HG03097 (cell line): ENCODE data around the gene IFI6.
"Not testable (repeated sequence)": the region's sequence is repeated elsewhere in the genome, so short reads cannot be mapped to it uniquely, and the experiment has no call there.

ENCODE experiments used
- ATAC-seq: cut with Tn5 transposase; IDR thresholded peaks from one replicate; pipeline ENCODE4 v1.9.1; 2021; ENCODE audit not compliant: unreplicated experiment, low FRiP score

Gene IFI6, protein sequence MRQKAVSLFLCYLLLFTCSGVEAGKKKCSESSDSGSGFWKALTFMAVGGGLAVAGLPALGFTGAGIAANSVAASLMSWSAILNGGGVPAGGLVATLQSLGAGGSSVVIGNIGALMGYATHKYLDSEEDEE

DNA sequence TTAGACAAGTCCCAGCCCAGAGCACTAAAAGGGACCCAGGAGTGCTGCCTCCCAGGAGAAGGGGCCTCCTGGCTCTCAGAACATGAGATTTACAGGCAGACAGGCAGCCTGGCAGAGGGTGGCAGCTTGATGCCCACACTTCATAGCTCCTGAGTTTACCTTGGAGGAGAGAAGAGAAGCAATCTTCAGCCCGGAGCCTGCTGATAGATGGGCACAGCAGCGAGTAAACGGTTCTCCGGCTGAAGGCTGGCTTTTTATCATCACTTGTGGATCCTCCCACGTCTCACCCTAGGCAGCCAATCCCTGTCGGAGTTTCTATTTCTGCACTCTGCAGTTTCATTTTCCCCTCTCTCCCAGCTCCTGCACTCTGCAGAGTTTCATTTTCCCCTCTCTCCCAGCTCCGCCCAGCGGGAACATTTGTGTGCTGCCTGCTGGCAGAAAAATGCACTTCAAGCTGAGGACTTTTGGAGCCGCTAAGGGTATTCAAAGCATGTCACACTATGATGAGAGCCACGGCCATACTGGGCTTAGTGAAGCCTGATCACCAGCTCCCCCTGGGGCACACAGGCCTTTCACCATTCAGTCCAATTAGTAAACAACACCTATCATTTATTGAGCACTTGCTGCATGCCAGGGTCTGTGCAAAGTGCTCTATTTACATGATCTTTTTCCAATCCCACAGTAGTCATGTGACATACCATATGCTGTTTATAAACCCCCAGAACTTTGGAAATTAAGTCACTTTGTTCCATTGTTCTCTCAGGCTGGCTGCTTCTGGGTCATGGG, at the start of gene IFI6:
TSS of gene IFI6 (minus strand) at position 229 of the 786 bp plus-strand sequence. CDS start 2,878 bp downstream, outside the sequence.
- ATAC-seq, result peak; percentile 75

DNA sequence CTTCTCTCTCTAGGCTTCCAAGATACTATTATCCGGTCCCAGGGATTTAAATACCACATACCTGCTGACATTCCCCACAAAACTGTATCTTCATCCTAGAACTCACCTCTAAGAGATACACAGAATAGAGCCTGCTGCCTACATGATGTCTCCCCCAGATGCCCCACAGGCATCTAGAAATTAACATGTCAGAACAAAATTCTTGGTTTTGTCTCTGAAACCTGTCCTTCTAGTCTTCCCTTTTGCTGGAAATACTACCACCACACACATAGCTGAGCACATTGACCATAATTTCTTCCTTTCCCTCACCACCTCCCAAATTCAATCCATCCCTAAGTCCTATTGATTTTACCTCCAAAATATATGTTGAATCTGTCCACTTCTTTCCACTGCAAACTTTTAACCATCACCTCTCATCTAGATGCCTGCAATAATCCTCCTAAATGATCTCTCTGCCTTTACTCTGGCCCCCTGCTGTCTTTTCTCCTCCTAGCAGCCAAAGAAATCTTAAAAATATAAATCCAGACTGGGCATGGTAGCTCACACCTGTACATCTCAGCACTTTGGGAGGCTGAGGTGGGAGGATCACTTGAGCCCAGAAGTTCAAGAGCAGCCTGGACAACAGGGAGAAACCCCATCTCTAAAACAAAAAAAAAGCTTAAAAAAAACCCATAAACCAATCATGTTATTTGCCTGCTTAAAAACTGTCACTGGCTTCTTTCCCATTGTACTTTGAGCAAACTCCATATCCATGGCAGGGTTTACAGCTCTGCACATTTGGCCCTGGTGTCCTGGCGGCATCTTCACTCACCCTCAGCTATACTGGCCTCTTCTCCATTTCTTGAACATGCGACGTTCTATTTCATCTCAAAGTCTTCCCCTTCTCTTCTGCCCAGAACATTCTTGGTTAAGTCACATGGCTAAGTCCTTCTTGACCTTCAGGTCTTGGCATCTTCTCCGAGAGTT, 47.6 kb upstream of the IFI6 start:
- no peak for ATAC-seq

DNA sequence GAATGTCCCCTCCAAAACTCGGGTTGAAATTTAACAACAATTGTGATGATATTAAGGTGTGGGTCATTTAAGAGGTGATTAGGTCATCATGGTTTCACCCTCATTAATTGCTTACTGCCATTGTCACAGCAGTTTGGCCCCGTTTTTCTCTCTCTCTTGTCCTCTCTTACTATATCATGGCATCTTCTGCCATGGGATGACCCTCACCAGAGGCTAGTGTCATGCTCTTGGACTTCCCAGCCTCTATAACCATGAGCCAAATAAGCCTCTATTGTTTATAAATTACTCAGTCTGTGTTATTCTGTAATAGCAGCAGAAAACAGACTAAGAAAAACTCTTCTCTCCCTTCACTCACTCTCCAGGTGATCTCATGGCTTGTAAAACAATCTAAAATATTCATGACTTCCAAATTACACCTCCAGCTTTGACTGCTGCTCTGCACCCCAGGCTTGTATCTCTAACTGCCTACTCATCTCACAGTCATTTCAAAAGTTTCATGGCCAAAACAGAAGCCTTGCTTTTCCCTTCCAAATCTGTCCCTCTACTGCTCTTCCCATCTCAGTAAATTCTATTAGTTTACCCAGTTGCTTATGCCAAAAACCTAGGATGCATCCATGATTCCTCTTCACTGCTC, 44.4 kb upstream of the IFI6 start:
- no peak for ATAC-seq

DNA sequence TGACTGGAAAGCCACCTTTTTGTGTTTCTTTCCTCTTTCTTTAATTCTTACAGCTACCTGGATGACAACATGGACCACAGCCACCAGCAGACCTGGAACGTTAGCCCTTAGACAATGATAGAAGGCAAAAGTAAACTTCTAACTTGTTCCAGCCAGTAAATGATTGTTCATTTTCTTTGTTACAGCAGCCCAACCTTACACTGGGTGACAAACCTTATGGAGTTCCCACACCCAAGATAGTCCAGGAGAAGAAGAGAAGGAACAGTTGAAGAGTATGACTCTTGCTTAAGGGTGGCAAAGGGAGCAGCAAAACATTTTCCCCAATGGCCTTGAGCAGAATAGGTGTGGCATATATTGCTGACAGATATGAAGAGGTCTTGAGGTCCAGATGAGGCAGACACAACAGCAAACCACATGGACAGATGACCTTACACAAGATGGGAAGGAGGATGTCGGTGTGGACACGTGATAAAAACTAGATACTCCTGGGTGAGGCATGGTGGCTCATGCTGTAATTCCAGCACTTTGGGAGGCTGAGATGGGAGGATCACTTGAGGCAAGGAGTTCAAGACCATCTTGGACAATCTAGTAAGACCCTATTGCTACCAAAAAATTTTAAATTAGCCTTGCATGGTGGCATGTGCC, 42.0 kb upstream of the IFI6 start:
- ATAC-seq, result no peak

DNA sequence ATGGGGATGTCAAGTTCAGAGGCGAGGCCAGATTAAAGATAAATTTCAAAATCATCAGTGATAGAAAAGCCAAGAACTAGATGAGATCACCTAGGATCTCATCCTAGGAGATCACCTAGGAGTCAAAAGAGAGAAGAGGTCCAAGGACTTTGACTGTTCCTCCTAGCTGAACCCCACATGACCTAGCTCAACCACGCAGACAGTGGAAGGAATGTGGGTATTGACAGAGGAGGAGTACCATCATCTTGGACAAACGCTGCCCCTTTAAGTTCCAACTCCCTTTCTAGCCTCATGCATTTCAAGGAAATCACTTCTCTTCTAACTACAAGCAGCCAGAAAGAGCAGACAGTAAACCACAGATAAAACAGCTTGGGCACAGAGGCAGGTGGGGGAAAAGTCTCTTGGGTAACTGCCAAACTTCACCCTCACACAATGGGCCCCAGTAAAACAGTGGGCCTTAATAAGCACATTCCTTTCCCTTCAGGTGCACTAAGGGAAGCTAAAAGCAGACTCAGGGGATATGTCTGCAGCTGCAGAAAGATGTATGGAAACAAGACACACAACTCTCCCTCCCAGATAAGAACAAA, 41.2 kb upstream of the IFI6 start:
- ATAC-seq, result no peak

DNA sequence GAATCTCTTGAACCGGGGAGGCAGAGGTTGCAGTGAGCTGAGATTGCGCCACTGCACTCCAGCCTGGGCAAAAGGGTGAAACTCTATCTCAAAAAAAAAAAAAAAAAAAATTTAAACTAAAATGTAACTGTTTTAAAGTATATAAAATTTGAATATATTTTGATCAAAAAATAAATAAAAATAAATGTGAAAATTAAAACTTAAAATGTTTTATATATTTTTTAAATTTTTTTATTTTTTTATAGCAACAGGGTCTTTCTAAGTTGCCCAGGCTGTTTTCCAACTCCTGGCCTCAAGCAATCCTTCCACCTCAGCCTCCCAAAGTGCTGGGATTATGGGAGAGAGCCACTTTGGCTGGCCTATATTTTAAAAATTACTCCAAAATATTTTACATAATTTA, 38.6 kb upstream of the IFI6 start:
- no peak for ATAC-seq

DNA sequence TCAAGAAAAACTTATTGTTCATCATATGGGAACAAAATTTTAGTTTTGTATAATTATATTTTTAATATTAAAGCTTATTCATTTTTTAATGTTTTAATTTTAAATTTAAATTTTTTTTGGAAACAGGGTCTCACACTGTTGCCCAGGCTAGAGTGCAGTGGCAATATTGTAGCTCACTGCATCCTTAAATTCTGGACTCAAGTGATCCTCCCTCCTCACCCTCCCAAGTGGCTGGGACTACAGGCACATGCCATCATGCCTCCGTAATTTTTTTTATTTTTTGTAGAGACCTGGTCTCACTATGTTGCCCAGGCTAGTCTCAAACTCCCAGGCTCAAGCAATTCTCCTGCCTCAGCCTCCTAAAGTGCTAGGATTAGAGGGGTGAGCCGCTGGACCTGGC, 33.6 kb upstream of the IFI6 start:
- no peak for ATAC-seq

DNA sequence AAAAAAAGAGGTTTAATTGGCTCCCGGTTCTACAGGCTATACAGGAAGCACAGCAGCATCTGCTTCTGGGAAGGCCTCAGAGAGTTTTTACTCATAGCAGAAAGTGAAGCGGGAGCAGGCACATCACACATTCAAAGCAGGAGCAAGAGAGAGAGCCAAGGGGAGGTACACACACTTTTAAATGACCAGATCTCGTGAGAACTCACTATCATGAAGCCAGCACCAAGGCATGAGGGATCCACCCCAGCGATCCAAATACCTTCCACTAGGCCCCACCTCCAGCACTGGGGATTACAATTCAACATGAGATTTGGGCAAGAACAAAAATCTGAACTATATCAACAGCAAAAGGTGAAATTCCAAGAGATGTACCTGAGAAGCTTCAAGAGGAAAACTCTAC, 33.0 kb upstream of the IFI6 start:
- ATAC-seq, result no peak

DNA sequence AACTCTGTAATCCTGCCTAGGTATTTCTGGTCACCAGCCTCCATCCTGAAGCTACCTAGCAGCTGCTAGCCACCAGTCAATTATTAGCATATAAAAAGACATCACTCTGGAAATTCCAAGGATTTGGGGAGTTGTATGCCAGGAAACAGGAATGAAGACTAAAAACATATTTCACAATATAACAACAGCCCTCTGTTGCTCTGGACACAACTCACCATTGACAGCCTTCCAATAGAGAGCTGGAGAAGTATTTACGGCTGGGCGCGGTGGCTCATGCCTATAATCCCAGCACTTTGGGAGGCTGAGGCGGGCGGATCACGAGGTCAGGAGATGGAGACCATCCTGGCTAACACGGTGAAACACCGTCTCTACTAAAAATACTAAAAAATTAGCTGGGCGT, 24.8 kb upstream of the IFI6 start:
- ATAC-seq, result not testable (repeated sequence)

DNA sequence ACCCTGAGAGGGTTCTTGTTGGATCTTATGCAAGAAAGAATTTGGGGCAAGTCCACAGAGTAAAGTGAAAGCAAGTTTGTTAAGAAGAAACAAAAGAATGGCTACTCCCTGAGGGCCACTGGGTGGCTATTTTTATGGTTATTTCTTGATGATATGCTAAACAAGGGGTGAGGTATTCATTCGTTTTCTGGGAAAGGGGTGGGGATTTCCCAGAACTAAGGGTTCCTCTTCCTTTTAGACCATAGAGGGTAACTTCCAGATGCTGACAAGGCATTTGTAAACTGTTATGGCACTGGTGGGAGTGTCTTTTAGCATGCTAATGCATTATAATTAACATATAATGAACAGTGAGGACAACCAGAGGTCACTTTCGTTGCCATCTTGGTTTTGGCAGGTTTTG, 18.2 kb upstream of the IFI6 start:
- ATAC-seq, result no peak

DNA sequence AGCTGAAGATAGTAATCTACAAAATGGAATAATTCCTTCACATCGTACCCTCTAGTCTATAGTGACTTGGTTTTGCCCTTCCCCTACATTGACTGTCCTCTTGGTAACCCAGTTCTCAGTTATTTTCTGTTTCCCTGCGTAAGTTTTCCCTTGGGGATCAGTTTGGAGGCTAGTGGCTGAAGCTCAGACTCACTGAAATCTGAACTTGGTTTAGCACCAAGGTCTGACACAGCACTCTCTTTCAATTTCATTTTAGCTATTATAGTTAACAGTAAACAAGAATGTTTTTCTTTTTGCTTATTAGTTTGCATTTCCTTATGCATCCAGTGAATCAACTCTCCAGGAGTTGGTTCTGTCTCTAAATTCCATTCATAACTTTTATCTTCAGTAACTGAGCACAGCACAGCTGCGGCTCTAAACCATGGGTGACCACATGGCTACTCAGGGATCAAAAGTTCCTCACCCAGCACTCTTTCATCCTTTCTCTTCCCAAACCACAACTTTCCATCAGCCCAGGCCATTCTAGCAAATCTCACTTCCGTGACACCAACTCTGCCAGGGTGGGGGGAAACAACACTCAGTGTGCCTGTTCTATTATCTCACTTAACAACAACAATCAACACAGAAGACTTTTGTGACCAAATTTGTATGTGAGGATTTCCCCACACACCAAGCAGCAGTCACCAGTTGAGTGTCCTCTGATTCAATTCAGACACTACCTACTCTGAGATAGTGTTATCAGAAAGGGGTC, 17.6 kb upstream of the IFI6 start:
- ATAC-seq, result no peak

DNA sequence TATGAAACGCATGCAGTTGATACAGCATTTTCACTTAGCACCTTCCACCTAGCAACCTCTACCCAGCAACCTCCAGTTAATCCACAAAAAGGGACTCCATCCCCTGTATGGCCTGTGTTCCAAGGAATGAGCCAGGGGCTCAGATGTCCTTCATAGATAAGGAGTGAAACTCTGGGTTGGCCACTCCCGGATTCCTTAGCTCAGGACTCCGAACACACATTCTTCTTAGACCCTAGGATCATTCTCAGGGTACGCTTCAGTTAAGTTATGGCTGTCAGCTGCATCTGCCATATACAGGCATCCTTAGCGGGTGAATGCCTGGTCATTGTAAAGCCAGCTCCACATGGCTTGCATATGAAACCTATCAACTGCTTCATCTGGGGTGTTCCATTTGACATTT, 15.9 kb upstream of the IFI6 start:
- no peak for ATAC-seq

DNA sequence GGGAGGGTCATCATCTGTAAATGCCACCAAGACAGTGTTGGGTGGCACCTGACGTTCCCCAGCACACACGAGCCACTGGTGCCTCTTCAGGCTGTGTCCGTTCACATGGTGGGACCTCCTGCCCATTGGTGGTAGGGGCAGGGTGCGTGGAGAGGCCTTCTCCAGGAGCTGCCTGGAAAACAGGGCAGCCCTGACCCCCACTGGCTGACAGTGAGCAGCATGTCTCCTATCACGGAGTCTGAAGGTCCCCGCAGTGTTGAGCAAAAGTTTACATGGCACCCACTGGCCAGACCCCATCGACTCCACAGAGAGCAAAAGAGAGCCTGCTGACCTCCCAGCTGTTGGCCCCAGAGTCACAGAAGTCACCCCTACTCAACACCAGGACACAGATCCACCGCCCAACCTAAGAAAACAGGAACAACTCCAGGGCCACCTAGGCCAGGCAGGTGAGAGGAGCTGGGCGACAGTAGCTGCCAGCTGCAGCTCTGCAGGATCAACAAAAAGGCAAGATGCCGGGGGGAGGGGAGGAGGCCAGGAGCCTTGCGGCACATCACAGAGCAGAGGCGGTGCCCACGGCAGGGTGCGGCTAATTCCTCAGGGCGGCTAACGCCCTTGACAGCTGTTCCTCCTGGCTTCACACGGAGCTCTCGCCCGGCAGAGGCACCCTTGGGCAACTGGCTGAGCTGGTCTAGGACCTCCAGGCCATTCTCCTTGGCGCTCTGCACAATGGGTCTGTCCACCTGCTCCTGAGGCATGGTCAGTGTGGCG, 14.4 kb upstream of the IFI6 start:
- no peak for ATAC-seq

DNA sequence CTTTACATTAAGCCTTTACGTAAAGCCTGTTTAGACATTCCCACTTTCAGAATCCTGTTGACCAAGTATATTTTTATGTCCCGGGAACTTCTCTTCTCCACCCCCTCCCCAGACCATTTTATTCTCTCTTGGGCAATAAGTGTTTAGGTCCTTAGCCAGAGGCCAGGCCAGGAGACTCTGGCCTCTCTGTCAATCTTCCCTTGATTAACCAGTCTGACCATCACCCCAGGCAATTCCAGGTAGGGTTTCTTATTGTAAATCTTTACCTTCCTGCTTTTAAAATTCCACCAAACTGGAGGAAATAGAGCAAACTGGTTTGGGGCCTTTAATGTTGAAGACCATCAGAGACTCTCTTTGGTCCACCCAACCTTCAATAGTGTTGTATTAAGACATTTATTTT, 12.2 kb upstream of the IFI6 start:
- ATAC-seq, result no peak

DNA sequence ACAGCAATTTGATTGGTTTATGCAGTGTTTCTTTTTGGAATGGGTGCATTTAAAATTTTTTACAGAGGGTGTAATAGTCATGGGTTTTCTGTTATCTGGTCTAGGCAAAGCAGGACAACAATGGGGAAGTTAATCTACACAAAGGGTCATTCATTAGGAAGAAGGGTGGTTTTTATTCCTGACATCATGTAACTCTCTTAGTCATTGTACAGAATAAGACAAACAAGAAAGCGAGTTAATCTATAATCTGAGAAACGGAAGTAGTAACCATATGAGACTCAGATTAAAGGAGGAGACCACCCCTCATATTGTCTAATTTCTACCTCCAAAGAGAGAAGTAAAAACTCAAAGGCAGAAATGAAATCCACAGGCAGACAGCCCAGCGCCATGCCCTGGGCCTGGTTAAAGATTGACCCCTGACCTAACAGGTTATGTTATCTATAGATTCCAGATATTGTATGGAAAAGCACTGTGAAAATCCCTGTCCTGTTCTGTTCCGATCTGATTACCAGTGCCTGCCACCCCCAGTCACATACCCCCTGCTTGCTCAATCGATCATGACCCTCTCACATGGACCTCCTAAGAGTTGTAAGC, 10.5 kb upstream of the IFI6 start:
- no peak for ATAC-seq

DNA sequence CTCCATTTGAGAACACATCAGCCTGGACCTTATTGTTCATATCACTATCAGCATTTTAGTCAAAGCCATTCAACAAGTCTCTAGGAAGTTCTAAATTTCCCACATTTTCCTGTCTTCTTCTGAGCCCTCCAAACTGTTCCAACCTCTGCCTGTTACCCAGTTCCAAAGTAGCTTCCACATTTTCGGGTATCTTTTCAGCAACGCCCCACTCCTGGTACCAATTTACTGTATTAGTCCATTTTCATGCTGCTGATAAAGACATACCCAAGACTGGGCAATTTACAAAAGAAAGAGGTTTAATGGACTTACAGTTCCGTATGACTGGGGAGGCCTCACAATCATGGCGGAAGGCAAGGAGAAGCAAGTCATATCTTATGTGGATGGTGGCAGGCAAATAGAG, 9.6 kb upstream of the IFI6 start:
- ATAC-seq, result not testable (repeated sequence)

DNA sequence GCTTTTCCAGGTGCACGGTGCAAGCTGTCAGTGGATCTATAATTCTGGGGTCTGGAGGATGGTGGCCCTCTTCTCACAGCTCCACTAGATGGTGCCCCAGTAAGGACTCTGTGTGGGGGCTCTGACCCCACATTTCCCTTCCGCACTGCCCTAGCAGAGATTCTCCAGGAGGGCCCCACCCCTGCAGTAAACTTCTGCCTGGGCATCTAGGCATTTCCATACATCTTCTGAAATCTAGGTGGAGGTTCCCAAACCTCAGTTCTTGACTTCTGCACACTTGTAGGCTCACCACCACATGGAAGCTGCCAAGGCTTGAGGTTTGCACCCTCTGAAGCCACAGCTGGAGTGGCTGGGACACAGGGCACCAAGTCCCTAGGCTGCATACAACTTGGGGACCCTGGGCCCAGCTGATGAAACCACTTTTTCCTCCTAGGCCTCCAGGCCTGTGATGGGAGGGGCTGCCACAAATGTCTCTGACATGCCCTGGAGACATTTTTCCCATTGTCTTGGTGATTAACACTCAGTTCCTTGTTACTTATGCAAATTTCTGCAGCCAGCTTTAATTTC, 8.3 kb upstream of the IFI6 start:
- not testable (repeated sequence) for ATAC-seq

DNA sequence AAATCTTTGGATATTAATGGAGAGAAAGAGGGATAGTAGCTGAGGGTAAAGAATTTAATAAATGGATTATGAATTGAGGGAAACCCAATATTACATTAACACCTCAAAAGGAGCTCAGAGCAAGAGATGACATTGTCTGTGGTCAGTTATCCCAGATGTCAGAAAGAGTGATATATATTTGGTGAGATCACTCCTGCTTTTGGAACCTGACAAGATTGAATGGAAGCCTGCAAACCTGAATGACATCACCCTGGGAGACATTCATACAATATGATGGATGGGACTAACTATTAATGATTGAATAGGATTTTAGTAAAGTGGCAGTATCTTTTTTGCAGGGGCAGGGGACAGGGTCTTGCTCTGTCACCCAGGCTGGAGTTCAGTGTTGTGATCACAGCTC, 6.8 kb upstream of the IFI6 start:
- ATAC-seq, result no peak
